ENCODE results near the gene EML1.

GRCh38 chr14:99803803-99804202 is 10.6 kb downstream of the EML1 start:
- no peak for TF ChIP-seq EZH2 (IDR thresholded peaks at IDR 0.05)
- TF ChIP-seq POLR2AphosphoS5 (IDR thresholded peaks at IDR 0.05; ENCODE audit: borderline replicate concordance, low read depth, low read length): no peak

All from SK-N-MC (cell line).